Measurements from ENCODE around the gene IGFL4. TPM values are rescaled to one million over a fixed set of nuclear protein-coding genes. Genes with fewer than 3 reads are reported as not detected.

The IGFL4 gene
- polyA plus RNA-seq, 12 donors: 1.4 to 8.9 (median 5.1) TPM; not detected in 2

GRCh38 chr19:46022061-46022430 lies 18.8 kb downstream of the IGFL4 start:
- no peak for DNase-seq

- no peak for DNase-seq
These were observed 19.2 kb downstream of the IGFL4 start for GRCh38 chr19:46021531-46022041.

- DNase-seq: no peak
These were observed 20.0 kb downstream of the IGFL4 start for GRCh38 chr19:46020819-46021125.

GRCh38 chr19:46019270-46019669 lies 21.5 kb downstream of the IGFL4 start:
- DNase-seq: no peak

- no peak for DNase-seq
These were observed 22.0 kb downstream of the IGFL4 start for GRCh38 chr19:46018729-46019251.

GRCh38 chr19:46017874-46018675 lies 22.7 kb downstream of the IGFL4 start:
- DNase-seq: no peak

GRCh38 chr19:46017095-46017429 lies 23.7 kb downstream of the IGFL4 start:
- DNase-seq: no peak

GRCh38 chr19:46016426-46017094 lies 24.2 kb downstream of the IGFL4 start:
- DNase-seq: peak; percentile 89

- no peak for DNase-seq
These were observed 24.9 kb downstream of the IGFL4 start for GRCh38 chr19:46015687-46016425.

- no peak for DNase-seq
These were observed 25.7 kb downstream of the IGFL4 start for GRCh38 chr19:46014941-46015686.

- no peak for DNase-seq
These were observed 26.3 kb downstream of the IGFL4 start for GRCh38 chr19:46014534-46014933.

- DNase-seq: peak; percentile 56
These were observed 31.0 kb downstream of the IGFL4 start for GRCh38 chr19:46009530-46010510.

GRCh38 chr19:46006411-46006810 lies 34.4 kb downstream of the IGFL4 start:
- DNase-seq: no peak

- DNase-seq: no peak
These were observed 38.0 kb downstream of the IGFL4 start for GRCh38 chr19:46002678-46003275.

- no peak for DNase-seq
These were observed 40.1 kb downstream of the IGFL4 start for GRCh38 chr19:46000491-46001246.

GRCh38 chr19:45999653-46000121 lies 41.1 kb downstream of the IGFL4 start:
- no peak for DNase-seq

- no peak for DNase-seq
These were observed 42.0 kb downstream of the IGFL4 start for GRCh38 chr19:45998834-45999233.

GRCh38 chr19:45996933-45997332 lies 43.9 kb downstream of the IGFL4 start:
- no peak for DNase-seq

- no peak for DNase-seq
These were observed 45.0 kb downstream of the IGFL4 start for GRCh38 chr19:45995715-45996385.

All from muscle of arm (tissue), 12 donors.